GM12864 (cell line): ENCODE results near the gene HECTD4.

Experiments
- DNase-seq: peaks from one replicate; pipeline ENCODE4 v3.0.0-alpha.2; 2011; ENCODE audit warnings: low read depth
- H3K4me3 ChIP-seq: 2 replicates; pipeline ENCODE4 v1.5.1; 2011; ENCODE audit warnings: mild to moderate bottlenecking, low read depth, low read length, control low read depth
- TF ChIP-seq, protein P1 (sequence below): IDR thresholded peaks from 2 replicates; pipeline ENCODE4 v1.5.1; 2011; ENCODE audit warnings: low read depth, mild to moderate bottlenecking, moderate library complexity, low read length, control low read depth, inconsistent platforms; ENCODE audit errors: missing control alignments

Gene HECTD4

DNA sequence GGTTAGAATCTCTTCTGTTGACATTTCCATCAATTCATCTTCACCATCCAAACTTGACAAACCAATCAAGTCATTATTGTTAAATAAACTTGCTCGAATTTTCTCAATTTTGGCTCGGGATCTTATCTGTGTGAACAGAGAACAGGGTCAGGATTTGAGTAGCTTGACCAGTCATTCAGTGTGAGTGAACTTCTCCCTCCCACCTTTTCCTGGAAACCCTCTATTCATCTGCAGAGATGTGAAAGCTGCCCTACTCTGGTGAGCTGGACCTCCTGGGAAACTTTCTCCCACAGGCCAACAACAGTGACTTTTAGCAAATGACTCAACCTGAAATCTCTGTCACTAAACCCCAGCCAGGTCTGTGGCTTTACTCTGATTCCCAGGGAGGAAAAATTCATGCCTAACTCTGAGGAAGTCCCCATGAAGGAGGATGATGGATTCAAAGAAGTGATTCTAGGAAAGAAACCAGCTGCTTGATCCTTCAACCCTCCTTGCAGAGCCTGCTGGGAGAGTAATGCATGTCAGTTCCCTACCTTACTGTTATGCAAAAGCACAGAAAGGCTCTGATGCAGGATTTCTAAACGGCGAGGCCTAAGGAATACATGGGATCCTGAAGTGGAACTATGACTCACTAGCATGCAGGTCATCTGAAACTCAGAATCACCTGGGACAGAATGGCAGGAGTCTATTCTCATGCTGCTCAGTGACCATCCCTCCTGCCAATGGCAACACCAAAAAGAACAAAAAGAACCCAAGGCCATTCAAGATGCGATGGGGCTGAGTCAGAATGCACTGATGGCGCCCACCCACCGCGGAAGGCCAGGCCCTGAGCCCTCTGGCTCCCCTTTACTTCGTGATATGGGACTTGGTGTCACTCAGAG lies 198.8 kb downstream of the HECTD4 start:
- no peak for DNase-seq
- TF ChIP-seq, protein P1, sequence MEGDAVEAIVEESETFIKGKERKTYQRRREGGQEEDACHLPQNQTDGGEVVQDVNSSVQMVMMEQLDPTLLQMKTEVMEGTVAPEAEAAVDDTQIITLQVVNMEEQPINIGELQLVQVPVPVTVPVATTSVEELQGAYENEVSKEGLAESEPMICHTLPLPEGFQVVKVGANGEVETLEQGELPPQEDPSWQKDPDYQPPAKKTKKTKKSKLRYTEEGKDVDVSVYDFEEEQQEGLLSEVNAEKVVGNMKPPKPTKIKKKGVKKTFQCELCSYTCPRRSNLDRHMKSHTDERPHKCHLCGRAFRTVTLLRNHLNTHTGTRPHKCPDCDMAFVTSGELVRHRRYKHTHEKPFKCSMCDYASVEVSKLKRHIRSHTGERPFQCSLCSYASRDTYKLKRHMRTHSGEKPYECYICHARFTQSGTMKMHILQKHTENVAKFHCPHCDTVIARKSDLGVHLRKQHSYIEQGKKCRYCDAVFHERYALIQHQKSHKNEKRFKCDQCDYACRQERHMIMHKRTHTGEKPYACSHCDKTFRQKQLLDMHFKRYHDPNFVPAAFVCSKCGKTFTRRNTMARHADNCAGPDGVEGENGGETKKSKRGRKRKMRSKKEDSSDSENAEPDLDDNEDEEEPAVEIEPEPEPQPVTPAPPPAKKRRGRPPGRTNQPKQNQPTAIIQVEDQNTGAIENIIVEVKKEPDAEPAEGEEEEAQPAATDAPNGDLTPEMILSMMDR, result no peak
- no peak overlapping the region for H3K4me3 ChIP-seq

DNA sequence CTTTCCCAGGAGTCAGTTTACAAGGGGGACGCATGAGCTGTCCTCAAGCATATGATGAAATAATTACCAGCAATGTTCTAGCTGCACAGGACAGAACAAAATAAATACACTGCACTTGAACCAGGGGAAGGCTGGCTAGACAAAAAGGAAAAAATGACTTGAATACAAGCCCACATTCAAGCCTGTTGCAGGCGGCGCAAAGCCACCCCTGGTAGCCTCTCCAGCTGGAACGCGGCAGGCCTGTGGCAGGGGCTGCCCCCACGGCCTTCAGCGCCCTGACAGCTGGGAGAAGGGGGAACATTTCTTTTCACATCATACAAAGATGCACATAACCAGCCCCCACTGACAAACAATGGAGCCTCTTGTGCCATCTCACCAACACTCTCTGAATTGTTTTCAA lies 199.7 kb downstream of the HECTD4 start:
- DNase-seq, result no peak
- no peak overlapping the region for H3K4me3 ChIP-seq
- TF ChIP-seq, protein P1, result no peak

DNA sequence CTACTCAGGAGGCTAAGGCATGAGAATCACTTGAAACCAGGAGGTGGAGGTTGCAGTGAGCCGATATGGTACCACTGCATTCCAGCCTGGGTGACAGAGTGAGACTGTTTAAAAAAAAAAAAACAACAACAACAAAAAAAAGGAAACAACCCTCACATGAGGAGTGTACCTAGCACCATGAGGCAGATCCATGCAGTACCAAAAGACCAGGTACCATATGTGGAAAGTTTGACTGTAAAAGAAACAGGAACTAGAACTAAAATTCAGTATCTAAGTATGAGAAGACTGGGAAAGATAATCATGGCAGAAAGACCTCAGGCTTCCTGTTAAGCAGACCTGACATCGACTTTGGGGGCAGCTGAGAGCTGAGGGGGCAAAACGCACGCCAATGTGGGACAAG lies 201.8 kb downstream of the HECTD4 start:
- TF ChIP-seq, protein P1, result no peak
- no peak for DNase-seq

DNA sequence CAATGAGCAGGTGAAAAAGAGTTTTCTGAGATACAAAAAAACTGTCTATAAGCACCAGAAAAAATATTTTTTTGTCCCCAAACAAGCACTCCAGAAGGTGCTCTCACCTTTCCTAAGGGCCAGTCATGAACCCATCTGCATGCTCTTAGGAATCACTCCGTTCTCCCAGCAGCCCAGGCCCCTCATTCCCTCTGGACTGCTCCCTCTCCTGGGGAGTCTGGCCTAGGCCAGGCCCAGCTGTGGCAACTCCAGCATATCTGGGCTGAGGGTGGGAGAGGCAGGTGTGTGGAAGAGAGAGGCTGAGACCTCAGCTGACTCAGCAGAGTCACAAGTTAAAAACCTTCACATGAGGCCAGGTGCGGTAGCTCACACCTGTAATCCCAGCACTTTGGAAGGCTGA lies 202.3 kb downstream of the HECTD4 start:
- DNase-seq, result no peak

More for the DNA sequence above, 201.8 kb downstream of the HECTD4 start:
- no peak overlapping the region for H3K4me3 ChIP-seq

DNA sequence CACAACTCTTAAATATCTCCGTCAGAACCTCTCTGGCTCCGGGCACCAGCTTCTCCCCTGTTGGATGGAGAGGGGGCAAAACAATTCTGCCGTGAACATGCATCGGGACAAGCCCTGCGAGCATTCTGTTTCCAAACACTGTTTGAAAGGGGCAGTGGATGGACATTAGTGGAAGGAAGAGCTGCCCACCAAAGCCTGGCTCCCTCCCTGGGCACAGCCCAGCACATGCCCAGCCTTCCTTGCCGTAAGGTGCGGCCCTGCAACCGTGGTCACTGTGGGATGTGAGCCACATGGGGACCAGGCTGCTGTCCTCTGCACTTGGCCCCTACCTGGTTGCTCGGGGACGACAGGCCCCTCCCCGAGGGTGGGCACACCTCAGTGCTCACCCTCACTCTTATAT lies 202.9 kb downstream of the HECTD4 start:
- DNase-seq, result no peak
- no peak overlapping the region for H3K4me3 ChIP-seq
- TF ChIP-seq, protein P1, result no peak

More for the DNA sequence above, 202.3 kb downstream of the HECTD4 start:
- no peak overlapping the region for H3K4me3 ChIP-seq
- TF ChIP-seq, protein P1, result no peak

DNA sequence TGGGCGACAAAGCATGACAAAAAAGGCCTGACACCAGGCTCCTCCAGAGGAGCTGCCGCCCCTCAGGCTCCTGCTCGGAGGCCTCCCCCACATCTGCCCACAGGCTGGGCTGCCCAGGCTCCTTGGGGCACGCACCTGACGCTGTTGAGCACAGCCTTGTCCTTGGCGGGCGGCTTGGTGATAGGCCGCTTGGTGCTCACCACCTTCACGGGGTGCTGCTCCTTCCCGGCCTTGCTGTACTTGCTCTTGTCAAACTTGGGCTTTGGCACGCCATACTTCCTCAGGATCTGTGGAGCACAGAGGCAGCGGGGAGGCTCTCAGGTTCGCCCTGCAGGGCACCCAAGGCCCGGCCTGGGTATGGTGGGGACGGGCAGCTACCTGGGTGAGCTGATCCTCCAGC lies 203.4 kb downstream of the HECTD4 start:
- DNase-seq, result no peak
- no peak overlapping the region for H3K4me3 ChIP-seq
- TF ChIP-seq, protein P1, result no peak
